LoVo (cell line): ENCODE results near the gene KIAA1217.

ENCODE experiments used
- DNase-seq: peaks from one replicate; pipeline ENCODE4 v3.0.0-alpha.2; 2016; ENCODE audit warnings: low spot score

The KIAA1217 gene

DNA sequence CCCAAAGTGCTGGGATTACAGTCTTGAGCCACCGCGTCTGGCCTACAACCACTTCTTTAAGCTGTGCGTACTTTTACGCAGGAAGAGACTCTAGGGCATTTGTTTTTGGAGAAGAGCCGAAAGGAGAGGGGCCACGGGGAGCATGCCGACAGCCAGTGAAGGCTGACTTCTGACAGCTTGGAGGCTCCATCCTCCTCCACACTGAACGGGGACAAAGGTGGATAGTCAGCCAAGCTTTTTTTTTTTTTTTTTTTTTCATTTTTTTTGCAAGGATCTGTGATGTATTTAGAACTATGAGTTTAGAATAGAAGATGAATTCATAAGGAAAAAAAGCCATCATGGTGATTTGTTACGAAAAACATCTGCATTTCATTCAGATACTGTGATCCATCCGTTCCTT, 293.1 kb downstream of the KIAA1217 start:
- no peak for DNase-seq

GRCh38 chr10:24502801-24503460, 294.0 kb downstream of the KIAA1217 start:
- DNase-seq, result no peak

DNA sequence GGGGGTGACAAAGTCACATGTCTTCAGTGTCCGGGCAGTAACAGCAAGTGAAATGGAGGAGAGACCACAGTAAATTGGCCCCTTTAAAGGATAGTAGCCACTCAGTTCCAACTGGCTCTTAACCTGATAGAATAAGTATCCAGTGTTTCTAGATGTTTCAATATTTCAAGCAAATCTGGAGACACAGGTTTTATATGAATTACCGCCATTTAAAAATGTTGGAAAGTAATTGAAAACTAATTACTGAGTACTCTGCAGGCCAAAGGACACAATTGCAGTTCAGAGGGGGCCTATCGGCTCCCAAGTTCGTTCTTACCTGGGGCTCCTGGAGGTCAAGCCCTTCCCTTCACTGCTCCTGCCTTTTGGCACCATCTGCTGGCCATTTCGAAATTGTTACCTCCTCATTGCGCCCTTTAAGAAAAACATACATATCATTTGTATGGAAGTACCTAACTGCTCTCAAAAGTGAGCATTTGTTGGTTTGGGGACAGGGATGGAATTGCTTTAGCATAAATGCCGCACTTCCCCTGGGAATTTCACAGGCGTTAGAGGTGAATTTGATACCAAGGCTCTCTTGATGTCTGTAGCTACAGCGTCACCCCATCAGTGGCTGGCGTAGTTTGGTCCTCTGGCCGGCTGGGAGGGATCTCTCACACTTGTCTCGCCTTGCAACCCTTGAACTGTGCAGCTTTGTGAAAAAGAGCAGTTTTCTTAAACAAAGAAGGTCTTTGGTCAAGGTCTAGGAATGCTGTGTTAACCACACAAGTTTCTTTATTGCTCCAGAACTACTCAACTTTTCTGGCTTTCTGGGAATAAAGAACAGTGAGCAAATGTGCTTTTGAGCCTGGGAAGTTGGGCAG, 294.8 kb downstream of the KIAA1217 start:
- peak; percentile 37 for DNase-seq

GRCh38 chr10:24505759-24506158, 296.8 kb downstream of the KIAA1217 start:
- DNase-seq, result no peak

DNA sequence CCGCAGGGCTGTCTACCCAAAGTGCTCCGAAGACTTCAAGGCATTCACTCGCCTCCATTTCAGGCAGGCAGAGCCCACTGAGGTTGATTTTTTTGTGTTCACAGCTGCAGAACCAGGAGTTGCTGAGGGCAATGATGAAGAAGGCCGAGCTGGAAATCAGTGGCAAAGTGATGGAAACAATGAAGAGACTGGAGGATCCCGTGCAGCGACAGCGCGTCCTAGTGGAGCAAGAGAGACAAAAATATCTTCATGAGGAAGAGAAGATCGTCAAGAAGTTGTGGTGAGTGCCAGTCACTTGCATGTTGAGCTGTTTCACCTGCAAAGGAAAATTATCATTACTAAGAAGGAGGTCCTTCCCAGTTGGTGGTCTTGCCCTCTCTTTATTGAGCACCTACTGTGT, 304.2 kb downstream of the KIAA1217 start:
- no peak for DNase-seq

DNA sequence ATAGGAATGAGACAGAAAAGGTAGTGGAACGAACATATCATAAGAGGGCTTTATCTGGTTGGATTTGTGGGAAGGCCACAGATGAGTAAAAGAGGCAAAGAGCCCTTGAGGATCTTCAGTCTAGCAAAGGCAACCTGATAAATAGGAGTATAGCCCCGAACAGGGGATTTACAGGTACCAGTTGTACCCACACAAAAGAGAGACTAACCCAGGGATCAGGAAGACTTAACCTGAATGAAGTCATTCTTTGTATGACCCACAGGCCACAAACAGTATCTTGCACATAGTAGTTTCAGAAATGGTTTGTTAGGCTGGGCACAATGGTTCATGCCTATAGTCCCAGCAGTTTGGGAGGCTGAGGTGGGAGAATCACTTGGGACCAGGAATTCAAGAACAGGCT, 306.5 kb downstream of the KIAA1217 start:
- no peak for DNase-seq

GRCh38 chr10:24518411-24518810, 309.5 kb downstream of the KIAA1217 start:
- no peak for DNase-seq

DNA sequence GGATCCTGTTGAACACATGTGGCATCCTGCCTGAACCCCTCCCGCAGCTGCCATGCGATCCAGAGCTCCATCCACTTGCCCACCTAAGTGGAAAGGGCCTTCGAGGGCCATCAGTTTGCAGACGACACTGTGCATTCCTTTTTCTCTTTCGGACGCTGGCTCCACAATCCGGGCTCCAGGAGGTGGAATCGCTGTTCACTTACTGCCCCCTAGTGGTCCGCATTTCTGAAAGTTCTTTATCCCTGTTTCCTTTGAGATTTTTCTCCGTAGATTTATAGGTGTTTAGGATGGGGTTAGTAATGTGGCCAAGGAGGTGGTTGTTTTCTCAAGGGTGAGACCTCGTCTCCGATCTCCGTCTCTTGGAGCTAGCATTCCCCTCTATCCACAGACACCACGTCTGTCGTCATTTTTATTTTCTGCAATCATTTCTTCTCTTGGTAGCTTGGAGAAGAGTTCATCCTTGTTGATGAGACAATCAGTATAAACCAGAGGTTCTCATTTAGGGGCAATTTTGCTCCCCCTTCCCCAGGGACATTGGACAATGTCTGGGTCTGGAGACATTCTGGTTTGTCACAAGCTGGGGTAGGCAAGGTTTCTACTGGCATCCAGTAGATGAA, 310.2 kb downstream of the KIAA1217 start:
- peak; percentile 56 for DNase-seq

DNA sequence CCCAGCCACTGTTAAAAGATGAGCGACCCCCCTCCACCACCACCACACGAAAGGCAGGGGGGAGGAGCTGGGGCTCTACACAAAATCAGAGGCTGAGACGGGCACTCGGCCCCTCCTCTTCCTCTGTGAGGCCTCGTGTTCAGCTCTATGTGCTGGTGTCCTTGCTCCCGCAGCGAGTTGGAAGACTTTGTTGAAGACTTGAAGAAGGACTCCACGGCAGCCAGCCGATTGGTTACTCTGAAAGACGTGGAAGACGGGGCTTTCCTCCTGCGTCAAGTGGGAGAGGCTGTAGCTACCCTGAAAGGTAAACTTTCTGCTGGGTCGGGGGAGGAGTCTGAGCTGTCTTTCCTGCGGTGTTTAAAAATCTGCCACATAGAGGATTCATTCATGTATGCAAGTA, 311.0 kb downstream of the KIAA1217 start:
- DNase-seq, result no peak

DNA sequence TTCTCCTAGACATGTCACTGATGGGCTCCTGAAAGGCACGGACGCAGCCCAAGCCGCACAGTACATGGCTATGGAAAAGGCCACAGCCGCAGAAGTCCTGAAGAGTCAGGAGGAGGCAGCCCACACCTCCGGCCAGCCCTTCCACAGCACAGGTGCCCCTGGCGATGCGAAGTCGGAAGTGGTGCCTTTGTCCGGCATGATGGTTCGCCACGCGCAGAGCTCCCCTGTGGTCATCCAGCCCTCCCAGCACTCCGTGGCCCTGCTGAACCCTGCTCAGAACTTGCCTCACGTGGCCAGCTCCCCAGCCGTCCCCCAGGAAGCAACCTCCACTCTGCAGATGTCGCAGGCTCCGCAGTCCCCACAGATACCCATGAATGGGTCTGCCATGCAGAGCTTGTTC, 315.4 kb downstream of the KIAA1217 start:
- no peak for DNase-seq

DNA sequence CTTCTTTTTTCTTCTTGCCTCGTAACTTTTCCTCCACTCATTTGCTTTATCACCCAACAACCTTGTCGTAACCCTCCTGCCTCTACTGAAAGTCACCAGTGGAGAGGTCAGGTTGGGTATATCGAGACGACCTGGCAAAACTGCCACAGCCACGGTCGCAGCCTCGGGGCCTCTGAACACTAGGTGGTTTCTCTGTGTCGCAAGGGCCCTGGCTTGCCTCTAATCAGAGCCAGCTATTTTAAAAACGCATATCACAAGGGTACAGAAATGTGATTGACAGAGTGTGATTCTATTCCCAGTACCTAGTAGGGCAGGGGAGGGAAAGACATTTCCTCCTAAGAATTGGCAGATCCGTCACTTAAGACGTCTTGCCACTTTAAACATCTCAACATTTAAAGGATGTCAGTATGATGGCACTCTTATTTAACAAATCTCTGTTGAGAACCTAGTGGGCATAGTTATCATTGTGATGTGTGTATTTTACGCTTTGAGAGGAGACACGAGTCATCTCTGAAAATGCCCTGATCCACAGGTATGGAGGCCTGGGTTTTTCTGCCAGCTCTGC, 317.2 kb downstream of the KIAA1217 start:
- no peak for DNase-seq

- no peak for DNase-seq
These were observed 320.0 kb downstream of the KIAA1217 start for GRCh38 chr10:24528946-24529345.

DNA sequence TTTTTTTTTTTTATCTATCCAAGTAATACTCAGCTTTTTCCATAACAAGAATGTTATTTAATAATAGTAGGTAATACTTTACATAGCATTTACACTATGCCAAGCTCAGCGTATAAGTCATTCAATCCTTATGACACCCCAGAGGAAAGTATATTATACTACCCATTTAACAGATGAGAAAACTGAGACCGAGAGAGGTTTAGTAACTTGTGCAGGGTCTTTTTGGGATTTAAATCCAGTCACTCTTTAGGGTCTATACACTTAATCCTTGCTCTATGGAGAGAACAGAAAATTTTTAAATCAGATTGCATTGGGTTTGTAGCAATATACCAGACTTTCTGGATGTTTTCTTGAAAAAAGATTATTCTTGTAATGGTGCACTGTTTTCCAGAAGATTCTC, 322.5 kb downstream of the KIAA1217 start:
- no peak for DNase-seq

DNA sequence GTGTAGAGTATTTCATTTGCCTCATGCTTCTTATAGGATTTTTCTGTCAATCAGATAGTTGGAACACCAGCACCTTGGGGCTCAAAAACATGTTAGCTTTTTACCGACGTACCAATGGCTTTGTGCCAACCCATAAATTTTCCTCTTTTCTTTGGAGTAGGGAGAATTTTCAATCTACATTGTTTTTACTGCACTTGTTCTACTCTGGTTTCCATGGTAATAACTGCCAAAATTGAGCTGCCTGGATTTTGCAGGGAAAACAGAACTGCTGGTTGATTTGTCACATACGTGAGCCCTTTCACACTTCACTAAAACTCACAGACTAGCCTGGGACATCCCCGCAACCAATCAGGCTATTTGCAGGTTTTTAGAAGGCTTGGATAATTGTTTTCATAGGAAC, 325.0 kb downstream of the KIAA1217 start:
- no peak for DNase-seq

DNA sequence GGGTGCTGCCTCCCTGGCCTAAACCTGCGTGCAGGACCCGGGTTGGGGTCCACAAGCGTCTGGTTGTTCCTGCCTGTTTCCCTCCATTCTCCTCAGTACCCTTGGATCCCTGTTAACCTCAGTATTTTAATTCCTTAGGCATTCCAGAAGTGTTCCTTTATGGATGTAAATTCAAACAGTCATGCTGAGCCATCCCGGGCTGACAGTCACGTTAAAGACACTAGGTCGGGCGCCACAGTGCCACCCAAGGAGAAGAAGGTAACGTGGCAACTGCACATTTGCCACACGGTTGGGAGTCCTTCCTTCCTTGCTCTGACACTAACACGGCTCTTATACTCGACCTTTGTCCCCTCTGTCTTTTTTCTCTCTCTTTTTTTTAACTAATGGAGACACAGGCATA, 327.7 kb downstream of the KIAA1217 start:
- no peak for DNase-seq

DNA sequence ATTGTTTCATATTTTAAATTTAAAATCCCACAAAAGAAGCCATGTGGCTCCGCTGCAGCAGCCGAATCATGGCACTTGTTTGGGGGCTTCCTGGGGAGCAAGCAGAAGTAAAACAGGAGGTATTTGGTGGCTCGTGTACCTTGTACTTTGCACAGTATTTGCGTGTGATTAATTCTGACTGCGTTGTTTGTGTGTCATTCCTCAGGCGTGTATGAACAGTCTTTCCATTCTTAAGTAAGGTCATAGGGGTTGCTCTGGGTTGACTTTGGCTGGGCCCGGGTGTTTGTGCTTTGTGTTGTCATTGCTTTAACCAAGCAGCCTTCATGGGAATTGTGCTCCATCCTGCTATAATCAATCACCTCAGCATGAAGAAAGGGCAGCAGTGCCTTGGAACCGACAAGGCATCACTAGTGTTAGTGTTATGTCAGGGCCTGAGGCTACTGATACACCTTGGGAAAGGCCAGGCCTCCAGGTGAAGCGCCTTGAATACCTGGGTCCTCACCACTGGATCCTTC, 332.4 kb downstream of the KIAA1217 start:
- DNase-seq, result no peak

DNA sequence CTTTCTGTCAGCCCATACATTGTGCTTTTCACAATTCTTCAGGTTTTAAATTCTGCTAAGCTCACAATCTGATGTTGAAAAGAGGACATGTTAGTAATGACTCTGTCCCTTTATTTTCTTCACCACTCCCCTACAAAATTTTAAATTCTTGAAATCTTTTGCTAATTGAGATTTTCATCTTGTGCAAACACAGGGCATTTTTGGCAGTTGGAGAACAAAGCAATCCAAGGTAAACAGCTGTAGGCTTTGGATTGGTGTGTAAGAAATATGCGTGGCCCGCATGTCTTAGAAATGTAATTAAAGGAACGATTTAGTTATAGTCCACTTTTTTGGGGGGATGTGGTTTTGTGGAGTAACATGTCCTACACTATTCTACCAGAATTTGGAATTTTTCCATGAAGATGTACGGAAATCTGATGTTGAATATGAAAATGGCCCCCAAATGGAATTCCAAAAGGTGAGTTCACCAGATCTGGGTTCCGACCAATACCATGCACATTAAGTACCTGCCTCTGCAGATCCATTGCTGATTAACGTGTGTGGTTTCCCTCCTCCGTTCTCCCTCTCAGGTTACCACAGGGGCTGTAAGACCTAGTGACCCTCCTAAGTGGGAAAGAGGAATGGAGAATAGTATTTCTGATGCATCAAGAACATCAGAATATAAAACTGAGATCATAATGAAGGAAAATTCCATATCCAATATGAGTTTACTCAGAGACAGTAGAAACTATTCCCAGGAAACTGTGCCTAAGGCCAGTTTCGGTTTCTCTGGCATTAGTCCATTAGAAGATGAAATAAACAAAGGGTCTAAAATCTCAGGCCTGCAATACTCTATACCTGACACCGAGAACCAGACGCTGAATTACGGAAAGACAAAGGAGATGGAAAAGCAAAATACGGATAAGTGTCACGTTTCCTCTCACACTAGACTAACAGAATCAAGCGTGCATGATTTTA, 333.7 kb downstream of the KIAA1217 start:
- DNase-seq, result no peak

GRCh38 chr10:24544776-24545175, 335.8 kb downstream of the KIAA1217 start:
- DNase-seq, result no peak

GRCh38 chr10:24545585-24545984, 336.6 kb downstream of the KIAA1217 start:
- DNase-seq, result no peak

DNA sequence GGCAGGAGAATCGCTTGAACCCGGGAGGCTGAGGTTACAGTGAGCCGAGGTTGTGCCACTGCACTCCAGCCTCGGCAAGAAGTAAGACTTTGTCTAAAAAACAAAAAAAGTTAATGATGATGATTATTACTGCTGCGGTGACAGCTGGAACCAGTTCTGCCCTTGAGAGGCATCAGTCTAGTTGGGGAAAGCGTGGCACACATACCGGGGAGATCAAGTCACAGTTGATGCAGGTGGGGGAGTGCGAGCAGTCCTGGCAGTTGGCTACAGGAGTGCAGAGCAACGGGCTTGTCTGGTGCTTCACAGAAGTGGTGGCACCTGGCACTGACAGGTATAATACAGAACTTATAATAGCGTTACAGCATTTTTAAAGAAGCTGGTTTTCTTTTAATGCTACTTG, 341.7 kb downstream of the KIAA1217 start:
- no peak for DNase-seq

- no peak for DNase-seq
These were observed 342.2 kb downstream of the KIAA1217 start for GRCh38 chr10:24551161-24551560.
